Measurements from ENCODE around the gene CELSR1.

- TF ChIP-seq CTCF (conservative IDR thresholded peaks at IDR 0.05) (no peak), EZH2 (IDR thresholded peaks at IDR 0.05; ENCODE audit: low read depth) (no peak)
These were observed 108.7 kb downstream of the CELSR1 start for GRCh38 chr22:46428602-46429324.
